Hematopoietic multipotent progenitor cell (in vitro differentiated cells): Measurements from ENCODE around the gene NAALADL1. TPM values are rescaled to one million over a fixed set of nuclear protein-coding genes. Genes with fewer than 3 reads are reported as not detected.
"Not testable (repeated sequence)": the region's sequence is repeated elsewhere in the genome, so short reads cannot be mapped to it uniquely, and the experiment has no call there.

Source experiments
- DNase-seq, 3 donors: peaks; one replicate each; pipeline ENCODE4 v3.0.0-alpha.2; 2011 to 2015; ENCODE audit warnings: low read depth in 2 of 3, low spot score in 2 of 3
- small RNA-seq: library from RNA; depleted of rRNA; stranded (forward); fragments of <200 nt; gene quantifications from one replicate; pipeline ENCODE3, GENCODE V24; 2012
- total RNA-seq: library from RNA; depleted of rRNA; stranded (reverse); fragments of >200 nt; gene quantifications from one replicate; pipeline ENCODE4 v1.2.3, GENCODE V29; 2012

NAALADL1 gene
- total RNA-seq, 1 donor, result 94.5 TPM

DNA sequence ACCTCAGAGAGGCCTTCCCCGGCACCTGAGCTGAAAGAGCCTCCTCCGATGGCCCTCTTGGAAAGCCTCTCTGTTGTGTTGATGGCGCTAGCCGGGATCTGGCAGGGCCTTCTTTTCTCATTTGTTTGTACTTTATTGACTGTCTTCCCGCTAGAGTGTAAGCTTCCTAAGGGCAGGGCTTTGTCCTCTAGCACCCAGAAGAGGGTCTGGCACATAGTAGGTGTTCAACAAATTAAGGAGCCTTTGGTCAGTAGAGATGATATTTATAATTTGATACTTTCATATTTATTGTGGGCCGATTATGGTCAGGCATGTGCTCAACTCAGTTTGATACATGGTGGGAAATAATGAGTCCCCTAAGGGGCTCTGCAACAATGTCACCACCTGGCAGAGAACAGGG lies 40.4 kb downstream of the NAALADL1 start:
- DNase-seq, result no peak

DNA sequence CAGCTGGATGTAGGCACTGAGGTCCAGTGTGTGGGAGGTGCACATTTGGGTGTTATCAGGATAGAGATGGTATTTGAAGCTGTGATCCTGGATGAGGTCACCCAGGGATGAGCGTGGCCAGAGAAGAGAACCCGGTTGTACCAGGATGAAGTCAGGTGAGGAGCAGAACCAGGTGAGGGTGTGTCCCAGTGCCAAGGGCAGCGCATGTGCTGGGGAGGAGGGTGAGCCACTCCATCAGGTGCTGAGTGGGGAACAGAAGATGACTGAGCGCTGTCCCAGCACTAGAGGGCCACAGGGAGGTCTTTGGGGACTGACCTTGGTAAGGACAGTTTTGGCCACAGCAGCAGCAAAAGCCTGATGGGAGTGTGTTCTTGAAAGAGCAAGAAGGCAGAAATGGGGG lies 41.6 kb downstream of the NAALADL1 start:
- DNase-seq, result no peak

DNA sequence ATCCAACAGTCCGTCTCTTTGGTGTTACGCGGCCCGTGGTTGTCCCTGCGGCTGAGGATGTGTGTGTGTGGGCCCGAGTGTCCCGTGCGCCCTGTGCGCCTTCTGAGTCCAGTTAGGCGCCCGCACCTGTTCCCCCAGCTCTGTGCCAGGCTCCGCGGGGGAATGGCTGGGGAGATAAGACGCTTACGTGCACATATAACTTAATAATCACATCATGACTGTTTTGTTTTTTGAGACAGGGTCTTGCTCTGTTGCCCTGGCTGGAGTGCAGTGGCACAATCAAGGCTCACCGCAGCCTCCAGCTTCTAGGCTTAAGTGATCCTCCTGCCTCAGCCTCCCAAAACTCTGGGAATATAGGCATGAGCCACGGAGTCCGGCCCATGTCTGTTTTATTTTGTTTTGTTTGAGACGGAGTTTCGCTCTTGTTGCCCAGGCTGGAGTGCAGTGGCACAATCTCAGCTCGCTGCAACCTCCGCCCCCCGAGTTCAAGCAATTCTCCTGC lies 43.6 kb downstream of the NAALADL1 start:
- DNase-seq, result peak in 1 of 3 donors; percentile 57

DNA sequence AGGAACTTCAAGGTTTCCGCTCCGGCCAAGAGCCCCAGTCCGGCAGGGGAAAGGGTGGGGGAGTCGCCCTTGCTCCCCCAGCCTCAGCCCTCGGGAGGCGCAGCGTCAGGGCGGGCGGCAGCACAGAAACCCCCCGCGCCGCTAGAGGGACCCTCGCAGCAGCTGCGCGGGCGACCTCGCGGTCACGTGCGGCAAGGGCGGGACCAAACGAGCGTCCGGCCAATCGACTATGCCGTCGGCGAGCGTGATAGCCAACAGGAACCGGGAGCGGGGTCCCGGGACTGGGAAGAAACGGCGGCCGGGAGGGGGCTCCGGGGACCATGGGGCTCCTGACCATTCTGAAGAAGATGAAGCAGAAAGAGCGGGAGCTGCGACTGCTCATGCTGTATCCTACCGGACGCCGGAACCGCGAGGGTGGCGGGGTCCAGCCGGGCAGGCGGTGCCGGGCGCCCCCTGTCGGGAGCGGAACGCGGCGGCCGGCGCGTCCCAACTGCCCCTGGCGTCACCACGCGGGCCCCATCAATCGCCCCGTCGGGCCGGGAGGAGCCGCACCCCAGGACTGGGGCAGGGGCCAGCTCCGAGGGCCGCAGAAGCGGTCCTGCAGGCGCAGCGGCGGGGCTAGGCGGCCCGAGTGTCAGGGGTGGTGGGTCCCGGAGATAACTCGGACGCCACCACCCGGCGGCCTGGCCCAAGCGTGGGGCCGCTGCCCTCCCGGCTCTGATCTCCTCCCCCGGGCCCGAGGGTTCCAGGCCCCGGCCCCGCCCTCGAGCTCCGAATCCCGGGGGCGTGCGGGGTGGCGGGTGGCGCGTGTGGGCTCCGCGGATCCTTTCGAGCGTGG lies 44.2 kb downstream of the NAALADL1 start, which contains the start of gene ARL2:
TSS of gene ARL2 (plus strand) at position 273 of the 838 bp plus-strand sequence. CDS start at position 321, 48 bp downstream.
- peak; percentile 76 to 95 (median 94) for DNase-seq

DNA sequence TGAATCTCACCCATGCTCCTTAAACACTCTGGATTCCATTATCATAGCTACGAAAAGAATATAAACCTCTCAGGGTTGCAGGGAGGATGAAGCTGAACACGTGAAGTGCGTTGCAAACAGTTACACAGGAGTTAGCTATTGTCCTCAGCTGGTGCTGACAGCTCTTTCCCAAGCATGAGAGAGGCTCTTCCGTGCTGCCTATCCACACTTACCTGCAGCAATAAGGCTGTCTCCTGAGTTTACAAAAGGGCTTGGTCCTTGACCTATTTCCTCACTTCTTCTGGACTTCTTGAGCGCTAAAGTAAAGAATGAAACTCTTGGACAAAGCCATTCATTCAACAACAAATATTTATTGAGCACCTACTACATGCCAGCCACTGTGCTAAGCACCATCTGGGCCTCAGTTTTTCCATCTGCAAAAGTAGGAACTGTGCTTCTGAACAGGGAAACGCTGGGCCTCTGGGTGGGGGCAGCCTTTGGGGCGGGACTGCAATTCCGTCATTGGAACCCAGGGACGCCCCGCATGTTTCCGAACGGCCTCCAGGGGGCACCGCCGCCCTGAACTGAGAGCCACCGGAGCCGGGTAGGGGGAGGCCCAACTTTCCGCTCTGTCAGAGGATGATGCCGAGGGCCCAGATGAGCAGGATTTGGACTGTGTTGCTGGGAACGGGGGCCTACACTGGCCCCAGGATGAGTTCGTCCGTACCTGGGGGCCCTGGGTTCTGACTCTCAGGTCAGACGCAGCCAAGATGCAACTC lies 45.0 kb downstream of the NAALADL1 start:
- DNase-seq, result peak in 2 of 3 donors; percentile 92 to 96

DNA sequence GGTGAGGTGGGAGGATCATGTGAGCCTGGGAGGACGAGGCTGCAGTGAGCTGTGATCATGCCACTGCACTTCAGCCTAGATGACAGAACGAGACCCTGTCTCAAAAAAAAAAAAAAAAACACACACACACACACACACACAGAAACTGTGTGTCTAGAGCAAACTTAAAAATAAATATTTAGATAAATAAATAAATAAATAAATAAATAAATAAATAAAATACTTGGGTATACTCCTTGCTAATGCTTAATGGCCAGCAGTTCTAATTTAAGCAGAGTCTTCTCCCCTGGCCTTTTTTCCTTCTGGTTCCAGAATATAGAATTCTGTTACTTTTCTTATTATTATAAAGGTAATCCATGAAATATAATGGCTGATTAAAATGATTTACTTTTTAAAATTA lies 49.5 kb downstream of the NAALADL1 start:
- DNase-seq, result no peak

DNA sequence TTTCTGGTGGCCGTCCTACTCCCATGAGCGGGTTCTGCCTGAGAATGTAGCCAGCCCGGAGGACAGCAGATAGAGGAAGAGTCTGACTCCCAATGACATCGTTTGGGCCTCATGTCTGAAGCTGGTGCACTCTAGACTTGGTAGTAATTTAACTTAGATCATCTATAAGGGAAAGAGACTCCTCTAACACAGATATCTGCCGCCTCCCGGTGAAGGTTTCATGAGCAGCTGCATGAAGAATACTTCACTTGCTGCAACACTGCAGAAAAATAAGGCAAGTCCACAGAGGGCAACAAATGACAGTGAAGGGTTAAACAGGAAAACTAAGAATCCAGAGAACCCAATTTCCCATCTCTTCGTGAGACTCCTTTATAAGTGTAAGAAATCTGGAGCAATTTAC lies 50.3 kb downstream of the NAALADL1 start:
- no peak for DNase-seq

DNA sequence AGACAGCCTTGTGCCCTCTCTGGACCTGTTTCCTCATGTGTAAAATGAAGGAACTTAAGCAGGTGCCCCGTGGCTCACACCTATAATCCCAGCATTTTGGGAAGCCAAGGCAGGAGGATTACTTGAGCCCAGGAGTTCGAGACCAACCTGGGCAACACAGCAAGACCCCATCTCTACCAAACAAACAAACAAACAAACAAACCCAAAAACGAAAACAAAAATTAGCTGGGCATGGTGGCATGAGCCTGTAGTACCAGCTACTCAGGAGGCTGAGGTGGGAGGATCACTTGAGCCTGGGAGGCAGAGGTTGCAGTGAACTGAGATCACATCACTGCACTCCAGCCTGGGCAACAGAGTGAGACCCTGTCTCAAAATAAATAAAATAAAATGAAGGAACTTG lies 54.4 kb downstream of the NAALADL1 start:
- DNase-seq, result not testable (repeated sequence)

DNA sequence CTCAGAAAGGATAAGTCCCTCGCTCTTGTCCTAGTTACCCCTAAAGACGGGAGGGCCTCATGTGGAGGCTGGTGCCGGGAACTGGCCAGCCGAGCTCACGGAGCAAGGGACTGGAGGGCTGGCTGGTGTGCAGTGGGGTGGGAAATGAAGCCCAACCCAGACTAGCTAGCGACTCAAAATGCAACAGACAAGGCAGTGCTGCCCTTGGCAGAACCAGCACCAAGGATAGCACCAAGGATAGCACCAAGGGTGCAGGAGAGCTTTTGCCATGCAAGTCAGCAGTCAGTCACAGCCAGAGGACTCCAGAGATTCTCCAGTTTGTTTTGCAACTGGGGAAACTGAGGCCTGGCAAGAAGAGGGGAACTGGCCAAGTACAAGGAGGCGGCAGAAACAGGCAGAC lies 55.1 kb downstream of the NAALADL1 start:
- DNase-seq, result no peak

DNA sequence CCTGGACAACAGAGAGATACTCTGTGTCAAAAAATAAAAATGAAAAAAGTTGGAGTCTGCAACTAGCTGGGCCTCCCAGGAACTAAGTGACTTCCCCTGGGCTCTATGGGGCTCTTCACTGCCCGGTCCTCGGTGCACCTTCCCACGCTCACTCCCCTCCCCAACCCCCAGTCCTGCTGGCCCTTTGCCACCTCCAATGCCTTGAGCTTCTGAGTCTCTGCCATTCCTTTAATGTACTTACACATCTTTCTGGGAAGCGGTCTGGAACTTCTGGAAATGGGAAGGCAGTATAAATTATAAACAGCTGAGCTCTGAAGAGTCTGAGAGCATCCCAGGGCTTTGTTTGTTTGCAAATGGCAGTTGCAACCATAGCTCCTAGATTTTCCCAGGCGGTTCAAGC lies 55.6 kb downstream of the NAALADL1 start:
- DNase-seq, result no peak

DNA sequence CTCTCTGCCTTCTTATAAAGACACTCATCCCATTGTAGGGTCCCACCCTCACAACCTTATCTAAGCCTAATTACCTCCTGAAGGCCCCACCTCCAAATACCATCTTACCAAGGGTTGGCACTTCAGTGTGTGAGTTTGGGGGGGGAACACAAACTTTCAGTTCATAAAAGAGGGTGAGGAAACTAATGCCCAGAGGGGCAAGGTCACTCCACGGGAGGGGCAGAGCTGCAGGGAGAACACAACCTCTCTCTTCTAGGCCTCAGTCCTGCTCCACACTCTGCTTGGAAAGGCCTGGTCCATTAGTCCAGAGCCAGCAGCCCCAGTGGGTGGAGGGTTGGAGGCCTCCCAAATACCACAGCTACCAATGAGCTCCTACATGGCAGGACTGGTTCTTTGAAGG lies 58.9 kb downstream of the NAALADL1 start:
- DNase-seq, result no peak

DNA sequence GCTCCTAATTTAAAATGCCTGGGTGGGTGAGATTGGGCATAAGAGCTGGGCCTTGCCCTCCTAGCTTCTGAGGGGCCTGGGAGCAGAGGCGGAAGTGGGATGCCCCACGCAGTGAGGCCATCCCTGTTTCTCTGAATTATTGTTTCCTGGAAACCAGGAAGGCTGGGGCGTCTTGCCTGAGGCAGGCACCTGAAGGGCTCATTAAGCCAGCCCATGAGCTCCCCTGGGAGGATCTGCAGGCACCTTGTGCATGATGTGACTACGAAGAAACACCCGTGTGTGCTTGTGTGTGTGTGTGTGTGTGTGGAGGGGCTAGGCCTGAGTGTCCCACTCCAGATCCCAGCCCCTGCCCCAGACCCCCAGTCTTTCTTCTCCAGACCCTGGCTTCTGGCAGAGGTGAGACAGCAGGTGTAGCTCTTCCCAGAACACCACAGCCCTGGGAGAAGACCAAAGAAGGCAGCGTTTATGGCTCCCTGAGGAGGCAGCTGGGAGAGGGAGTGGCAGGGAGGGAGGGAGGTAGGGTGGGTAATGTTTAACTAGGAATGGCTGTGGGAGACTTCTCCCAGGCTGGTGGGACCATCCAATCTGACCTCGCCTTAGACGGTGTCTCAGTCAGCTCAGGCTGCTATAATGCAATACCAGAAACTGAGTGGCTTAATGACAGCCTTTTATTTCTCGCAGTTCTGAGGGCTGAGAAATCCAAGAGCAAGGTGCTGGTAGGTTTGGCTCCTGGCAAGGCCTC lies 59.5 kb downstream of the NAALADL1 start:
- DNase-seq, result no peak

DNA sequence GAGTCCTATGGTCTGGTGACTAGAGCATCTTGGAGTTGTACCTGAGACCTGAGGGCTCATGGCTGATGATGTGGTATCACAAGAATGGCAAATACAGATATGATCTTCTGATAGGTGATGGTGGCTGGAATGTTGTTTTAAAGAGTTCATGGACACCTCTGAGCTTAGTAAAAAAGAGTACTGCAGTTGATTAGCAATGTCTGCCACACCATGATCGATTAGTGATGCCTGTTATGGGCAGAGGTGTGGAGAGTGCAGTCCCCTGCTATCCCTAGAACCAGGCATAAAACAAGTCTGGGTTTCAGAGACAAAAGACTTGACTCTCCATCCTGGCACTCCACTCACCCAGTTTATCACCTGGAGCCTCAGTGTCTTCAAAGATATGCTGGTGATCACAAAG lies 60.2 kb downstream of the NAALADL1 start:
- peak in 1 of 3 donors; percentile 12 for DNase-seq

DNA sequence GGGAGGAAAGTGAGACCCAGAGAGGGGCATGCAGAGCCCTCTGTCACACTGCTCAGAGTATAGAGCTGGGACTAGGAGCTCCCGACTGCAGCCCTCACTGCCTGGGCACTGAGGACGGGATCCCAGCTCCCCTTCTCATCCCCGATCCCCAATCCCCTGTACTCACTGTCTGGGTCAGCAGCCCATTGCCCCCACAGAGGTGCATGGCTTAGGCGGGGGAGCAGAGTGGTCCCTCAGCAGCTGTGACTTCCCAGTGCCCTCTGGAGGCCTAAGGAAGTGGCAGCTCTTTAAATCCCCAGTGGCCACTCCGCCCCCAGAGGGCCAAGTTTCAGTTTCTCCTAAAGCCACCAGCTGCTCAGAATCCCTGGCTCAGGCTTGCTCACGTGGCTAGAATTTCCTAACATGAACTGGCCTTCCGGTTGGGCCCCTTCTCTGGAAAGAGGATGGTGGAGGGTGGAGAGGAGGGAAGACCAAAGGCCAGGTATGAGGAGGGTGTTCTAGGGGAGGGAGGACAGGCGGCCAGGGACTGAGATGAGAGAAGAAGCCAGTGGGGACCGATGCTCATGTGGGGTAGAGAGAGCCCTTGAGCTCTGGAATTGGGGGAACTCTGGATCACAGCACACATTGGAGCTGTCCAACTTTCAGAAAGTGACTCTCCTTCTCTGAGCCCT lies 61.5 kb downstream of the NAALADL1 start, which contains the start of gene BATF2:
TSS of gene BATF2 (minus strand) at position 262 of the 671 bp plus-strand sequence. CDS start at position 205, 57 bp downstream.
- DNase-seq, result peak in 2 of 3 donors; percentile 65 to 76

DNA sequence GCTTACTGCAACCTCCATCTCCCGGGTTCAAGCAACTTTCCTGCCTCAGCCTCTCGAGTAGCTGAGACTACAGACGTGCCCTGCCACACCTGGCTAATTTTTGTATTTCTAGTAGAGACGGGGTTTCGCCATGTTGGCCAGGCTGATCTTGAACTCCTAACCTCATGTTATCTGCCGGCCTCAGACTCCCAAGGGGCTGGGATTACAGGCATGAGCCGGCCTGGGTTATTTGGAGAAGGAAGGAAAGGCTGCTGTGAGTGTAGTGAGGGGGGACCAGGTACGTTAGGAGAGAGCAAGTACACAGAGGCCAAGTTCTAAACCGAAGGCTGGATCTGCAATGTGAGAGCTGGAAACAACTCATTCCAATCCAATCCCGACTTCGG lies 62.0 kb downstream of the NAALADL1 start:
- no peak for DNase-seq

Small RNA genes within 50 kb of the gene (small RNA-seq; reads per million reads assigned to genes)
- gene MIR6879 (not detected), gene SNX15 (not detected)

Other genes starting within 250 kb of the NAALADL1 start
- 66.5 TPM for gene MEN1, start 248.0 kb downstream of the NAALADL1 start, total RNA-seq
- 7.5 TPM for gene CDC42BPG, start 213.9 kb downstream of the NAALADL1 start, total RNA-seq
- 105 TPM for gene EHD1, start 179.9 kb downstream of the NAALADL1 start, total RNA-seq
- 29.9 TPM for gene ATG2A, start 141.3 kb downstream of the NAALADL1 start, total RNA-seq
- gene PPP2R5B, start 133.9 kb downstream of the NAALADL1 start, total RNA-seq, result 5.9 TPM
- gene GPHA2, start 122.7 kb downstream of the NAALADL1 start, total RNA-seq, result not detected
- gene MAJIN, start 86.4 kb downstream of the NAALADL1 start, total RNA-seq, result not detected
- gene BATF2, start 61.6 kb downstream of the NAALADL1 start, total RNA-seq, result 0.81 TPM
- gene ARL2, start 44.4 kb downstream of the NAALADL1 start, total RNA-seq, result 171 TPM
- gene SNX15, start 31.1 kb downstream of the NAALADL1 start, total RNA-seq, result 25.9 TPM
- gene SAC3D1, start 17.3 kb downstream of the NAALADL1 start, total RNA-seq, result 12.4 TPM
- gene CDCA5, start 25.5 kb upstream of the NAALADL1 start, total RNA-seq, result 5.1 TPM
- gene ZFPL1, start 25.7 kb upstream of the NAALADL1 start, total RNA-seq, result 60.6 TPM
- 657 TPM for gene VPS51, start 37.7 kb upstream of the NAALADL1 start, total RNA-seq
- gene TM7SF2, start 53.3 kb upstream of the NAALADL1 start, total RNA-seq, result 46.6 TPM
- 11.0 TPM for gene ZNHIT2, start 59.1 kb upstream of the NAALADL1 start, total RNA-seq
- 655 TPM for gene FAU, start 63.6 kb upstream of the NAALADL1 start, total RNA-seq
- 53.9 TPM for gene MRPL49, start 63.8 kb upstream of the NAALADL1 start, total RNA-seq
- gene SYVN1, start 76.0 kb upstream of the NAALADL1 start, total RNA-seq, result 44.7 TPM
- not detected for gene SPDYC, start 111.7 kb upstream of the NAALADL1 start, total RNA-seq
- gene CAPN1, start 123.4 kb upstream of the NAALADL1 start, total RNA-seq, result 160 TPM
- 18.9 TPM for gene POLA2, start 203.4 kb upstream of the NAALADL1 start, total RNA-seq